BLaER1 (cell line): Measurements from ENCODE around the gene PPM1N.
A peak's percentile ranks its signal among the peaks of the same experiment; 100 is the strongest.

Source experiments
- H3K27ac ChIP-seq: shearing (Covaris generic); formaldehyde crosslinking; 2 replicates; pipeline ENCODE4 v1.8.1; 2022
- H3K27me3 ChIP-seq: shearing (Covaris generic); formaldehyde crosslinking; 2 replicates; pipeline ENCODE4 v1.8.1; 2022
- H3K36me3 ChIP-seq: shearing (Covaris generic); formaldehyde crosslinking; 2 replicates; pipeline ENCODE4 v1.8.1; 2022
- H3K4me1 ChIP-seq: shearing (Covaris generic); formaldehyde crosslinking; 2 replicates; pipeline ENCODE4 v1.8.1; 2022
- H3K4me2 ChIP-seq: shearing (Covaris generic); formaldehyde crosslinking; 2 replicates; pipeline ENCODE4 v1.8.1; 2022
- H3K4me3 ChIP-seq: shearing (Covaris generic); formaldehyde crosslinking; 2 replicates; pipeline ENCODE4 v1.8.1; 2022
- H3K9ac ChIP-seq: shearing (Covaris generic); formaldehyde crosslinking; 2 replicates; pipeline ENCODE4 v1.8.1; 2022
- H3K9me3 ChIP-seq: shearing (Covaris generic); formaldehyde crosslinking; 2 replicates; pipeline ENCODE4 v1.8.1; 2022
- H4K20me1 ChIP-seq: shearing (Covaris generic); formaldehyde crosslinking; 2 replicates; pipeline ENCODE4 v1.8.1; 2022
- Cebpa-rat ChIP-seq: shearing (Covaris generic); IDR thresholded peaks from 2 replicates; pipeline ENCODE4 v1.8.1; 2022

The PPM1N gene

GRCh38 chr19:45488708-45489107, 9.5 kb upstream of the PPM1N start:
- H3K36me3 ChIP-seq, result no peaks in the 10 kb centered on the region; the same call in 1 of the 2 replicates
- no peaks in the 10 kb centered on the region for H3K27me3 ChIP-seq
- peaks cover 25% of the 10 kb centered on the region for H3K4me1 ChIP-seq
- H3K4me3 ChIP-seq, result no peak overlapping the region
- no peak for TF ChIP-seq Cebpa-rat
- H3K9me3 ChIP-seq, result no peaks in the 10 kb centered on the region
- H3K27ac ChIP-seq, result no peak overlapping the region
- no peaks in the 10 kb centered on the region for H4K20me1 ChIP-seq
- H3K4me2 ChIP-seq, result no peak overlapping the region
- H3K9ac ChIP-seq, result no peak overlapping the region

GRCh38 chr19:45489216-45489855, 8.9 kb upstream of the PPM1N start:
- Histone ChIP-seq H3K27ac (no peak overlapping the region), H3K27me3 (peaks cover 5% of the 10 kb centered on the region), H3K4me3 (no peak overlapping the region), H3K36me3 (no peaks in the 10 kb centered on the region; the same call in 1 of the 2 replicates), H3K4me2 (no peak overlapping the region), H3K4me1 (peaks cover 29% of the 10 kb centered on the region), H3K9ac (no peak overlapping the region), H4K20me1 (peaks cover 3% of the 10 kb centered on the region; the same call in 1 of the 2 replicates), H3K9me3 (no peaks in the 10 kb centered on the region)
- no peak for TF ChIP-seq Cebpa-rat

GRCh38 chr19:45492137-45492626, 6.1 kb upstream of the PPM1N start:
- no peaks in the 10 kb centered on the region; the same call in 1 of the 2 replicates for H3K36me3 ChIP-seq
- peak overlapping the region; percentile 76; the same call in 1 of the 2 replicates for H3K9ac ChIP-seq
- H3K4me2 ChIP-seq, result peak overlapping the region; percentile 95
- peak overlapping the region; percentile 70 for H3K4me3 ChIP-seq
- no peak overlapping the region for H3K27ac ChIP-seq
- H3K4me1 ChIP-seq, result peaks cover 31% of the 10 kb centered on the region
- TF ChIP-seq Cebpa-rat, result no peak
- no peaks in the 10 kb centered on the region for H3K9me3 ChIP-seq
- H4K20me1 ChIP-seq, result peaks cover 26% of the 10 kb centered on the region
- H3K27me3 ChIP-seq, result peaks cover 29% of the 10 kb centered on the region

GRCh38 chr19:45492627-45493470, 5.4 kb upstream of the PPM1N start:
- Histone ChIP-seq H3K27ac (peak overlapping the region; percentile 66), H3K9ac (peak overlapping the region; percentile 76), H3K4me1 (peaks cover 37% of the 10 kb centered on the region), H3K4me3 (peak overlapping the region; percentile 70), H3K4me2 (peak overlapping the region; percentile 95), H4K20me1 (peaks cover 26% of the 10 kb centered on the region), H3K27me3 (peaks cover 32% of the 10 kb centered on the region), H3K9me3 (no peaks in the 10 kb centered on the region), H3K36me3 (no peaks in the 10 kb centered on the region; the same call in 1 of the 2 replicates)
- no peak for TF ChIP-seq Cebpa-rat

- Histone ChIP-seq H4K20me1 (peaks cover 35% of the 10 kb centered on the region), H3K9ac (no peak overlapping the region), H3K4me3 (no peak overlapping the region), H3K27me3 (peaks cover 48% of the 10 kb centered on the region), H3K27ac (no peak overlapping the region), H3K4me1 (peaks cover 52% of the 10 kb centered on the region), H3K36me3 (no peaks in the 10 kb centered on the region), H3K9me3 (no peaks in the 10 kb centered on the region), H3K4me2 (no peak overlapping the region)
- no peak for TF ChIP-seq Cebpa-rat
Measured at GRCh38 chr19:45494261-45494916, 3.9 kb upstream of the PPM1N start.

- Histone ChIP-seq H3K9me3 (no peaks in the 10 kb centered on the region), H3K27ac (no peak overlapping the region), H4K20me1 (peaks cover 35% of the 10 kb centered on the region), H3K4me2 (no peak overlapping the region), H3K4me3 (no peak overlapping the region), H3K9ac (no peak overlapping the region), H3K4me1 (peaks cover 55% of the 10 kb centered on the region), H3K36me3 (no peaks in the 10 kb centered on the region), H3K27me3 (peaks cover 56% of the 10 kb centered on the region)
- TF ChIP-seq Cebpa-rat, result no peak
Measured at GRCh38 chr19:45495178-45495577, 3.1 kb upstream of the PPM1N start.

- peaks cover 35% of the 10 kb centered on the region for H4K20me1 ChIP-seq
- H3K9me3 ChIP-seq, result no peaks in the 10 kb centered on the region
- no peaks in the 10 kb centered on the region for H3K36me3 ChIP-seq
- no peak for TF ChIP-seq Cebpa-rat
- H3K27ac ChIP-seq, result peak overlapping the region; percentile 40; the same call in 1 of the 2 replicates
- H3K4me3 ChIP-seq, result peak overlapping the region; percentile 77
- H3K4me1 ChIP-seq, result peaks cover 55% of the 10 kb centered on the region
- H3K4me2 ChIP-seq, result peak overlapping the region; percentile 100
- H3K9ac ChIP-seq, result peak overlapping the region; percentile 71; the same call in 1 of the 2 replicates
- peaks cover 60% of the 10 kb centered on the region for H3K27me3 ChIP-seq
Measured at GRCh38 chr19:45496349-45496953, 1.8 kb upstream of the PPM1N start.

GRCh38 chr19:45497791-45498190, 452 bp upstream of the PPM1N start:
- Histone ChIP-seq H3K27ac (no peak overlapping the region), H3K36me3 (no peaks in the 10 kb centered on the region), H4K20me1 (peaks cover 35% of the 10 kb centered on the region), H3K9ac (no peak overlapping the region), H3K27me3 (peaks cover 60% of the 10 kb centered on the region), H3K9me3 (no peaks in the 10 kb centered on the region), H3K4me2 (peak overlapping the region; percentile 100), H3K4me1 (peaks cover 58% of the 10 kb centered on the region), H3K4me3 (no peak overlapping the region)
- TF ChIP-seq Cebpa-rat, result no peak
